ENCODE measurements around the gene KRTAP10-1. TPM values are rescaled to one million over a fixed set of nuclear protein-coding genes. Genes with fewer than 3 reads are reported as not detected.

The KRTAP10-1 gene
- total and polyA plus RNA-seq, 2 of the 13 experiments (the other 11 are each of a cell fraction or from before 2014, with no cell fraction given), result not detected

GRCh38 chr21:44552681-44553080 is 12.7 kb upstream of the KRTAP10-1 start:
- no peak for TF ChIP-seq PLSCR1 (CRISPR knock-in tag; IDR thresholded peaks at IDR 0.05; ENCODE audit: borderline replicate concordance)
- no peak for TF ChIP-seq FOXJ3 (CRISPR knock-in tag; IDR thresholded peaks at IDR 0.05; ENCODE audit: borderline replicate concordance)
- TF ChIP-seq RBFOX2 (IDR thresholded peaks at IDR 0.05; ENCODE audit: low read depth, low read length), result no peak
- TF ChIP-seq ZNF839 (CRISPR knock-in tag; IDR thresholded peaks at IDR 0.05; ENCODE audit: borderline replicate concordance), result no peak
- no peak for TF ChIP-seq ZFP36L1 (CRISPR knock-in tag; IDR thresholded peaks at IDR 0.05)
- no peak for TF ChIP-seq NFAT5 (CRISPR knock-in tag; IDR thresholded peaks at IDR 0.05)
- TF ChIP-seq RFXAP (CRISPR knock-in tag; IDR thresholded peaks at IDR 0.05; ENCODE audit: borderline replicate concordance), result no peak
- TF ChIP-seq ZNF577 (CRISPR knock-in tag; IDR thresholded peaks at IDR 0.05; ENCODE audit: borderline replicate concordance, low read depth), result no peak
- no peak for TF ChIP-seq ZC3H13 (CRISPR knock-in tag; IDR thresholded peaks at IDR 0.05)
- TF ChIP-seq ZNF430 (CRISPR knock-in tag; IDR thresholded peaks at IDR 0.05), result no peak
- H3K4me2 ChIP-seq (ENCODE audit: low read depth, low read length), result no peak overlapping the region
- BruUV-seq (replicated peaks), result no TSS peak
- intact Hi-C loops (cut with micrococcal nuclease; ENCODE audit: unreplicated experiment) (no loop called here), in situ Hi-C loops (cut with HindIII; ENCODE audit: extremely low pct_ligation_motif_present, low pct_unique_long_range_greater_than_20kb) (no loop called here)
- no peak overlapping the region for H3K27ac ChIP-seq (ENCODE audit: extremely low read length, insufficient read depth, low read length)
- DNase-seq (ENCODE audit: low spot score) (no peak), ATAC-seq (no peak), FAIRE-seq (no peak)
- H3K36me3 ChIP-seq (replicated peaks in 1 of 2; ENCODE audit: control insufficient read depth in 1 of 2, insufficient read depth in 2 of 2, low read length in 2 of 2), result no peaks in the 10 kb centered on the region
- H3K4me1 ChIP-seq (ENCODE audit: insufficient read depth, low read length), result no peaks in the 10 kb centered on the region; the same call in 1 of the 2 replicates
- H3K79me2 ChIP-seq (ENCODE audit: insufficient read depth, low read length), result no peaks in the 10 kb centered on the region
- ChIA-PET CTCF (ENCODE audit: low intra/inter-chr PET ratio, low total read pairs) (no interaction called here), POLR2A (no interaction called here)
- H3K9me3 ChIP-seq (ENCODE audit: low read length), result no peaks in the 10 kb centered on the region
- no peak overlapping the region for H3K4me3 ChIP-seq (replicated peaks in 1 of 3; ENCODE audit: insufficient read depth in 1 of 3, low read depth in 2 of 3, low read length in 3 of 3)
- no peak overlapping the region for H3K9ac ChIP-seq (ENCODE audit: insufficient read depth, low read depth, low read length)
- no peak overlapping the region for H2AFZ ChIP-seq (ENCODE audit: low read length)
- peaks cover 0 to 9% of the 10 kb centered on the region in 2 experiments; a peak in 2 of 5 replicates for H3K27me3 ChIP-seq (ENCODE audit: control insufficient read depth in 1 of 2, insufficient read depth in 2 of 2, low read length in 2 of 2)
- H4K20me1 ChIP-seq (ENCODE audit: insufficient read depth, low read length), result no peaks in the 10 kb centered on the region
- 68% methylated on average over 11 of the region's 13 CpGs for WGBS (ENCODE audit: low lambda C conversion rate)

Measured in HepG2 (cell line).